OCI-LY1 (cell line): ENCODE measurements around the gene SUPT4H1.

Source experiments
- H2AFZ ChIP-seq: fragments of 200-600 bp; sonication (generic), shearing (Covaris generic); 2 replicates; pipeline ENCODE4 v1.6.0; 2014; ENCODE audit warnings: antibody characterized with exemption, mild to moderate bottlenecking, low read length
- H3F3A ChIP-seq: fragments of 200-600 bp; sonication (generic), shearing (Covaris generic); 2 replicates; pipeline ENCODE4 v1.6.0; 2014; ENCODE audit warnings: mild to moderate bottlenecking, antibody characterized with exemption, low read length, moderate library complexity; ENCODE audit not compliant: insufficient read depth
- H3K27ac ChIP-seq: fragments of 200-600 bp; sonication (generic); 2 replicates; pipeline ENCODE4 v1.5.1; 2014; ENCODE audit warnings: low read length, mixed run types, mild to moderate bottlenecking, low read depth; ENCODE audit not compliant: poor library complexity, severe bottlenecking
- H3K27me3 ChIP-seq: fragments of 200-600 bp; sonication (generic); 2 replicates; pipeline ENCODE4 v1.6.0; 2014; ENCODE audit warnings: antibody characterized with exemption, mild to moderate bottlenecking, low read length, moderate library complexity; ENCODE audit not compliant: insufficient read depth
- H3K36me3 ChIP-seq: fragments of 200-600 bp; sonication (generic); 2 replicates; pipeline ENCODE4 v1.6.1; 2014; ENCODE audit warnings: mild to moderate bottlenecking, antibody characterized with exemption, low read length, moderate library complexity, mixed read lengths; ENCODE audit not compliant: insufficient read depth
- H3K4me1 ChIP-seq: fragments of 200-600 bp; sonication (generic); 2 replicates; pipeline ENCODE4 v1.5.1; 2014; ENCODE audit warnings: mild to moderate bottlenecking, low read length, moderate library complexity; ENCODE audit not compliant: insufficient read depth, severe bottlenecking
- H3K4me2 ChIP-seq: fragments of 200-600 bp; sonication (generic), shearing (Covaris generic); 2 replicates; pipeline ENCODE4 v1.6.1; 2014; ENCODE audit warnings: low read length
- H3K4me3 ChIP-seq: fragments of 200-600 bp; sonication (generic); 2 replicates; pipeline ENCODE4 v1.5.1; 2014; ENCODE audit warnings: low read length, low read depth, mild to moderate bottlenecking, mixed read lengths; ENCODE audit not compliant: poor library complexity, severe bottlenecking
- H3K79me2 ChIP-seq: fragments of 200-600 bp; shearing (Covaris generic); 2 replicates; pipeline ENCODE4 v1.6.1; 2016; ENCODE audit warnings: mixed run types, low read length, mixed read lengths; ENCODE audit not compliant: insufficient read depth
- H3K9ac ChIP-seq: fragments of 200-600 bp; sonication (generic), shearing (Covaris generic); 2 replicates; pipeline ENCODE4 v1.6.1; 2014; ENCODE audit warnings: mild to moderate bottlenecking, low read length, mixed read lengths
- H3K9me2 ChIP-seq: fragments of 200-600 bp; sonication (generic), shearing (Covaris generic); 2 replicates; pipeline ENCODE4 v1.6.1; 2014; ENCODE audit warnings: low read depth, mild to moderate bottlenecking, low read length, mixed read lengths
- H3K9me3 ChIP-seq: fragments of 200-600 bp; shearing (Covaris generic); 2 replicates; pipeline ENCODE4 v1.6.1; 2014; ENCODE audit warnings: low read length, mixed read lengths
- H4K20me1 ChIP-seq: fragments of 200-600 bp; sonication (generic), shearing (Covaris generic); 2 replicates; pipeline ENCODE4 v1.6.0; 2016; ENCODE audit warnings: mild to moderate bottlenecking, low read length; ENCODE audit not compliant: insufficient read depth
- EZH2 ChIP-seq: fragments of 200-600 bp; sonication (generic), shearing (Covaris generic); IDR thresholded peaks from 2 replicates; pipeline ENCODE4 v1.8.0; 2017; ENCODE audit warnings: borderline replicate concordance, mixed run types, mild to moderate bottlenecking, antibody characterized with exemption, low read length, moderate library complexity, mixed read lengths
- TF ChIP-seq, protein P1 (sequence below): fragments of 200-600 bp; sonication (generic), shearing (Covaris generic); IDR thresholded peaks from 2 replicates; pipeline ENCODE4 v1.5.1; 2017; ENCODE audit warnings: mild to moderate bottlenecking, antibody characterized with exemption, low read length, moderate library complexity, mixed read lengths

SUPT4H1 gene

DNA sequence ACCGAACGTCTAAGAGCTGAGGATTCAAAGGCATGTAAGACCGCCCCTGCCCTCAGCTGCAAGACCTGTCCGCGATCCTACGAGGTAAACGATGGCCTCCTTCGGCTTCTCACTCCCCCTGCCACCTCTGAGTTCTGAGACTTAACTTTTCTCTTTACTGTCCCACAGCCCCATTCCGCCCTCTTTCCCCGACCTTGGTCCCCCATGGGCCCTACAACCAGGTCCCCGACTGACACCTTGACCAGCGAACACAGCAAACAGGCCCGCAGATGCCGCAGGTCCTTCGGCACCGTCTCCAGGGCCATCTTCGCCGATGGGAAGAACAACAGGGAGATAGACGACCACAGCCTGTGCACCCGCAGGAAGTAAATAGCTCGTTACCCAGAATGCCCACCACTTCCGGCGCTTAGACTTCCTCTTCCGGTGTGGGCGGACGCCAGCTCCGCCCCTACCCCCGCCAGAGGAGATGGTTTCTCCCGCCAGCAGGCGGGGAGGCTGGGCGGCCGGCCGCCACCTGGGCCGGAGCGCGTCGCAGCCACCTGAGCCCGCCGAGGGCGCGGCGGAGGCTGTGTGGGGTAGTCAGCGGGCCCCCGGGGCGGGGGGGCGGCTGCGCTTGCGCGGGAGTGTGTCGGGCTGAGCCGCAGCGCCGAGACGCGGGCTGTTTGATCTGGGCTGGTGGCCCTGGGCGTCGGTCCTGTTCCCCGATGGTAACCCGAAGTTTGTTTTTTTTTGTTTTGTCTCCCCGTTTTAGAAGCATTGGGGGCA is at the start of gene SUPT4H1:
Gene SUPT4H1, minus strand, starts transcription at position 371 of the 765 bp plus-strand sequence. Its CDS starts 66 bp downstream, at position 305.
- no peak within 1 kb of the TSS for H2AFZ ChIP-seq

DNA sequence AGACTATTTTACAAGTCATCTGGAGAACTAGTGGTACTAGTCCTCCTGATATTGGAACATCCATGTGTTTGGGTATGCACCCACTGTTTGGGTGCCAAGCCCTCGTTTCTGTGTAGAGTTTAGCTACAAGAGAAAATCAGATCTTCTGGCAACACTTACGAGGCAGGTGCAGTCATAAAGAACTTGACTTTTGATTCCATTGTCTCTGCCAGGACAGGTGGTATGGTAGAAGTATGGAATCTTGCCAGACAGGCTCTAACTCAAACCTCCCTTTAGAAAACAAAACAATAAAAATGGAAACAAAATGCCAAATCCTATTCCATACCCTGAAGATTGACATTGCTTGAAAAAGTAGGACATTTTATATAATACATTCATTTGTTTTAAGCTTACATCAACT is 49.3 kb upstream of the SUPT4H1 start:
- H3K27me3 ChIP-seq: no peaks in the 10 kb centered on the region

More for the DNA sequence above, at the start of gene SUPT4H1:
- no peaks in the 10 kb centered on the region for H4K20me1 ChIP-seq
- peaks cover 22% of the 10 kb centered on the region for H3K4me1 ChIP-seq
- peak within 1 kb of the TSS; percentile 95 for H3K4me3 ChIP-seq
- TF ChIP-seq, protein P1, sequence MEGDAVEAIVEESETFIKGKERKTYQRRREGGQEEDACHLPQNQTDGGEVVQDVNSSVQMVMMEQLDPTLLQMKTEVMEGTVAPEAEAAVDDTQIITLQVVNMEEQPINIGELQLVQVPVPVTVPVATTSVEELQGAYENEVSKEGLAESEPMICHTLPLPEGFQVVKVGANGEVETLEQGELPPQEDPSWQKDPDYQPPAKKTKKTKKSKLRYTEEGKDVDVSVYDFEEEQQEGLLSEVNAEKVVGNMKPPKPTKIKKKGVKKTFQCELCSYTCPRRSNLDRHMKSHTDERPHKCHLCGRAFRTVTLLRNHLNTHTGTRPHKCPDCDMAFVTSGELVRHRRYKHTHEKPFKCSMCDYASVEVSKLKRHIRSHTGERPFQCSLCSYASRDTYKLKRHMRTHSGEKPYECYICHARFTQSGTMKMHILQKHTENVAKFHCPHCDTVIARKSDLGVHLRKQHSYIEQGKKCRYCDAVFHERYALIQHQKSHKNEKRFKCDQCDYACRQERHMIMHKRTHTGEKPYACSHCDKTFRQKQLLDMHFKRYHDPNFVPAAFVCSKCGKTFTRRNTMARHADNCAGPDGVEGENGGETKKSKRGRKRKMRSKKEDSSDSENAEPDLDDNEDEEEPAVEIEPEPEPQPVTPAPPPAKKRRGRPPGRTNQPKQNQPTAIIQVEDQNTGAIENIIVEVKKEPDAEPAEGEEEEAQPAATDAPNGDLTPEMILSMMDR: no peak
- TF ChIP-seq EZH2: no peak
- peak within 1 kb of the TSS; percentile 76 for H3K27ac ChIP-seq
- peak within 1 kb of the TSS; percentile 92 for H3K4me2 ChIP-seq
- no peaks in the 10 kb centered on the region for H3K27me3 ChIP-seq
- no peaks in the 10 kb centered on the region; the same call in 1 of the 2 replicates for H3K79me2 ChIP-seq
- H3K36me3 ChIP-seq: peaks cover 35% of the 10 kb centered on the region
- no peaks in the 10 kb centered on the region for H3F3A ChIP-seq
- peak within 1 kb of the TSS; percentile 97 for H3K9ac ChIP-seq
- H3K9me2 ChIP-seq: no peaks in the 10 kb centered on the region
- H3K9me3 ChIP-seq: no peaks in the 10 kb centered on the region

DNA sequence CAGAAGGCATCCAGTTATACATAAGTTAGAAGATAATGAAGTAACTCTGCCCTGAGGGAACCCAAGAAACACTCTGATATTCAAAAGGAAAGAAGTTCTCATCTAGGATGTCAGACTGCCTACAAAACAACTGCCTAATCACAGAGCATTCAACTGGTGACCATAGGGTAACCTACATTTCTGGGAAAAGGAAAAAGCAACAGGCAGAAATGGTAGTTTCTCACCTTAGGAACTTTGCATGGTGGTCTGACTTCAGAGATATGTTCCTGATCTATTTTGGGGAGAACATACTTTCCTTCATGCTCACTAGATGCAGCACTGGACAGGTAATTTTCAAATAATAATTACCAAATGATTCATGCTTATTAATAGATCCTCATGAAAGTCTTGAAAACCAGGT is 48.8 kb upstream of the SUPT4H1 start:
- TF ChIP-seq, protein P1: no peak
- TF ChIP-seq EZH2: no peak
- Histone ChIP-seq H3K36me3 (no peaks in the 10 kb centered on the region), H3K27me3 (no peaks in the 10 kb centered on the region), H3K79me2 (no peaks in the 10 kb centered on the region), H3K4me3 (no peak overlapping the region), H3K9me3 (no peaks in the 10 kb centered on the region), H3K9ac (no peak overlapping the region), H3K4me2 (no peak overlapping the region), H4K20me1 (no peaks in the 10 kb centered on the region), H3K4me1 (no peaks in the 10 kb centered on the region), H3K9me2 (no peaks in the 10 kb centered on the region), H3F3A (no peaks in the 10 kb centered on the region), H3K27ac (no peak overlapping the region), H2AFZ (no peak overlapping the region)

More for the DNA sequence above, 49.3 kb upstream of the SUPT4H1 start:
- no peak for TF ChIP-seq EZH2
- TF ChIP-seq, protein P1: no peak
- H3K36me3 ChIP-seq: no peaks in the 10 kb centered on the region
- no peak overlapping the region for H3K4me3 ChIP-seq
- no peak overlapping the region for H2AFZ ChIP-seq
- no peaks in the 10 kb centered on the region for H3F3A ChIP-seq
- no peaks in the 10 kb centered on the region for H3K4me1 ChIP-seq
- H4K20me1 ChIP-seq: no peaks in the 10 kb centered on the region
- no peaks in the 10 kb centered on the region for H3K9me2 ChIP-seq
- H3K79me2 ChIP-seq: no peaks in the 10 kb centered on the region
- H3K9ac ChIP-seq: no peak overlapping the region
- no peaks in the 10 kb centered on the region for H3K9me3 ChIP-seq
- no peak overlapping the region for H3K27ac ChIP-seq
- no peak overlapping the region for H3K4me2 ChIP-seq
